ENCODE results near the gene FUNDC2. TPM values are rescaled to one million over a fixed set of nuclear protein-coding genes. Genes with fewer than 3 reads are reported as not detected.
A peak's percentile ranks its signal among the peaks of the same experiment; 100 is the strongest.
"Not testable (repeated sequence)": the region's sequence is repeated elsewhere in the genome, so short reads cannot be mapped to it uniquely, and the experiment has no call there.

FUNDC2 gene
- total and polyA plus RNA-seq, 2 of the 13 experiments (the other 11 are each of a cell fraction or from before 2014, with no cell fraction given) = 65.3 to 109 TPM

DNA sequence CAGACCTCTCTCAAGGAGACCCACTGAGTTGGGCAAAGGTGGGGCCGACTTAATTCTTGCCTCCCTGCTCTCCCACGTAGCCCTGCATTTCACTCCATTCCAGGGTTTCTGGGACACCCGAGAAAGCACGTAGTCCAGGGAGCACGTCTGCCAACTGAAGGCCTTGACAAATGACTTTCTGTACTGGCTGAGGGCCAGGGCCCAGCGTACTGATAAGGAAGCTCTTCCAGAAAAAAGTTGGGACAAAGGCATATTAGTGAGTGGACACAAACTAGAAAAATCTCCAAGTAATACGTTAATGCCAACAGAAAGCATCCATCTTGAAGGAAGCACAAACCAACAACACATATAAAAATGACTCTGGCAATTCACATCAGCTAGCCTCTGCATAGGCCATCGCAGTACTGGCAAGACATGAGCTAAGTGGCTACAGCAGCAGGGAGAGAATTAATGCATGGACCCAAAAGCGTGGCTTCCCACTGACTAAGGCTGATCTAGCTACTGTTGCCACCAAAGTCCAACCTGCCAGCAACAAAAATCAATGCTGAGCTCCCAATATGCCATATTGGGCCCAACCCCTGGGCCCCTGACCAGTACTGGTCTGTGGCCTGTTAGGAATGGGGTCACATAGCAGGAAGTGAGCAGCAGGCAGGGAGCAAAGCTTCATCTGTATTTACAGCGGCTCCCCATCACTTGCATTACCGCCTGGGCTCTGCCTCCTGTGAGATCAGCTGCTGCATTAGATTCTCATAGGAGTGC lies 19.6 kb upstream of the FUNDC2 start (continued):
- TF ChIP-seq, protein P1, sequence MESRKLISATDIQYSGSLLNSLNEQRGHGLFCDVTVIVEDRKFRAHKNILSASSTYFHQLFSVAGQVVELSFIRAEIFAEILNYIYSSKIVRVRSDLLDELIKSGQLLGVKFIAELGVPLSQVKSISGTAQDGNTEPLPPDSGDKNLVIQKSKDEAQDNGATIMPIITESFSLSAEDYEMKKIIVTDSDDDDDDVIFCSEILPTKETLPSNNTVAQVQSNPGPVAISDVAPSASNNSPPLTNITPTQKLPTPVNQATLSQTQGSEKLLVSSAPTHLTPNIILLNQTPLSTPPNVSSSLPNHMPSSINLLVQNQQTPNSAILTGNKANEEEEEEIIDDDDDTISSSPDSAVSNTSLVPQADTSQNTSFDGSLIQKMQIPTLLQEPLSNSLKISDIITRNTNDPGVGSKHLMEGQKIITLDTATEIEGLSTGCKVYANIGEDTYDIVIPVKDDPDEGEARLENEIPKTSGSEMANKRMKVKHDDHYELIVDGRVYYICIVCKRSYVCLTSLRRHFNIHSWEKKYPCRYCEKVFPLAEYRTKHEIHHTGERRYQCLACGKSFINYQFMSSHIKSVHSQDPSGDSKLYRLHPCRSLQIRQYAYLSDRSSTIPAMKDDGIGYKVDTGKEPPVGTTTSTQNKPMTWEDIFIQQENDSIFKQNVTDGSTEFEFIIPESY (CRISPR knock-in tag; IDR thresholded peaks at IDR 0.05) = peak; percentile 24; the same call in 1 of the 2 replicates
- 0 out of 2 replicates have a peak, but pooled peaks have one; percentile 47 for TF ChIP-seq ZFX (CRISPR knock-in tag; IDR thresholded peaks at IDR 0.05; ENCODE audit: low read depth)
- 0 out of 2 replicates have a peak, but pooled peaks have one; percentile 28 for TF ChIP-seq ZSCAN21 (CRISPR knock-in tag; IDR thresholded peaks at IDR 0.05; ENCODE audit: borderline replicate concordance)
- not testable (repeated sequence) for TF ChIP-seq LCORL (IDR thresholded peaks at IDR 0.05)
- 0 out of 2 replicates have a peak, but pooled peaks have one; percentile 32 for TF ChIP-seq LCORL (CRISPR knock-in tag; IDR thresholded peaks at IDR 0.05)
- TF ChIP-seq ELF3 (CRISPR knock-in tag; IDR thresholded peaks at IDR 0.05) = 0 out of 2 replicates have a peak, but pooled peaks have one; percentile 33
- TF ChIP-seq ZBTB38 (CRISPR knock-in tag; IDR thresholded peaks at IDR 0.05) = peak; percentile 44; the same call in 1 of the 2 replicates
- TF ChIP-seq KAT8 (CRISPR knock-in tag; IDR thresholded peaks at IDR 0.05) = 0 out of 2 replicates have a peak, but pooled peaks have one; percentile 18

DNA sequence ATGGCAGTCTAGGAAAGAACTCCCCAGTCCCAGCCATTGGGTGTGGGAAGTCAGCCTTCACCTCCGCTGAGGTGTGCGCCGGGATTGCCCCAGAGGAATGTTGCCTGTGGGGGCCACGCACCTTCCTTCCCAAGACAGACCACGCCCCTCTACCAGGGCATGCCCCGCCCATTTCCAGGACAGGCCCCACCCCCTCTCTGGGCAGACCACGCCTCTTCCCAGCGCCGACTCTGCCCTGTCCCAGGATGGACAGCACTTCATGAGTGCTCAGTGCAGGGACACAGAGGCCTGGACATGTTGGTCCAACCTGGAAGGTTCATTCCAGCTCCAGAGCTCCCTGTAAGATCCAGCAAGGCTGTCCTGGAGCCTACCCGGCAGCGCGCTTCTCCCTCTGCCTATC lies 18.1 kb upstream of the FUNDC2 start:
- no CpG with 5 or more reads among the region's 12 CpGs for WGBS (ENCODE audit: low lambda C conversion rate)
- H3K79me2 ChIP-seq (ENCODE audit: insufficient read depth, low read length); H3K36me3 ChIP-seq (replicated peaks in 1 of 2; ENCODE audit: control insufficient read depth in 1 of 2, insufficient read depth in 2 of 2, low read length in 2 of 2); DNase-seq (ENCODE audit: low spot score); H3K27ac ChIP-seq (ENCODE audit: extremely low read length, insufficient read depth, low read length); H2AFZ ChIP-seq (ENCODE audit: low read length); in situ Hi-C loops (cut with HindIII; ENCODE audit: extremely low pct_ligation_motif_present, low pct_unique_long_range_greater_than_20kb); CTCF ChIA-PET (ENCODE audit: low intra/inter-chr PET ratio, low total read pairs); FAIRE-seq; H3K9ac ChIP-seq (ENCODE audit: insufficient read depth, low read depth, low read length); BruUV-seq (replicated peaks); intact Hi-C loops (cut with micrococcal nuclease; ENCODE audit: unreplicated experiment); H3K4me2 ChIP-seq (ENCODE audit: low read depth, low read length); POLR2A ChIA-PET; H3K9me3 ChIP-seq (ENCODE audit: low read length); H3K27me3 ChIP-seq (ENCODE audit: control insufficient read depth in 1 of 2, insufficient read depth in 2 of 2, low read length in 2 of 2); H4K20me1 ChIP-seq (ENCODE audit: insufficient read depth, low read length); H3K4me3 ChIP-seq (replicated peaks in 1 of 3; ENCODE audit: insufficient read depth in 1 of 3, low read depth in 2 of 3, low read length in 3 of 3): not testable (repeated sequence)
- peak; percentile 40; the same call in 2 of the 3 replicates for ATAC-seq
- peaks cover 20% of the 10 kb centered on the region for H3K4me1 ChIP-seq (ENCODE audit: insufficient read depth, low read length)

Measured in HepG2 (cell line).